Epidermal melanocyte (primary cell): ENCODE measurements around the gene CCR1.
"Not testable (repeated sequence)": the region's sequence is repeated elsewhere in the genome, so short reads cannot be mapped to it uniquely, and the experiment has no call there.

Experiments used
- DNase-seq: peaks from one replicate; pipeline ENCODE4 v3.0.0; 2011; ENCODE audit warnings: low spot score; ENCODE audit not compliant: insufficient read length

CCR1 gene

GRCh38 chr3:46212101-46212500 is 4.0 kb upstream of the CCR1 start:
- DNase-seq = no peak

- no peak for DNase-seq
These were observed 1.8 kb upstream of the CCR1 start for GRCh38 chr3:46209746-46210470.

GRCh38 chr3:46209053-46209452 is 940 bp upstream of the CCR1 start:
- DNase-seq = no peak

GRCh38 chr3:46207514-46207913 is 599 bp downstream of the CCR1 start:
- not testable (repeated sequence) for DNase-seq

- no peak for DNase-seq
These were observed 1.7 kb downstream of the CCR1 start for GRCh38 chr3:46206282-46207015.

- DNase-seq = no peak
These were observed 2.7 kb downstream of the CCR1 start for GRCh38 chr3:46205286-46205960.

GRCh38 chr3:46203681-46204080 is 4.4 kb downstream of the CCR1 start:
- DNase-seq = no peak

GRCh38 chr3:46202535-46202934 is 5.6 kb downstream of the CCR1 start:
- no peak for DNase-seq

GRCh38 chr3:46200790-46201189 is 7.3 kb downstream of the CCR1 start:
- DNase-seq = no peak

- DNase-seq = no peak
These were observed 7.9 kb downstream of the CCR1 start for GRCh38 chr3:46200211-46200610.

GRCh38 chr3:46196261-46196957 is 11.7 kb downstream of the CCR1 start:
- no peak for DNase-seq

GRCh38 chr3:46194868-46195553 is 13.1 kb downstream of the CCR1 start:
- DNase-seq = no peak

- no peak for DNase-seq
These were observed 14.7 kb downstream of the CCR1 start for GRCh38 chr3:46193436-46193835.

- no peak for DNase-seq
These were observed 15.2 kb downstream of the CCR1 start for GRCh38 chr3:46192939-46193338.

GRCh38 chr3:46191730-46192129 is 16.4 kb downstream of the CCR1 start:
- no peak for DNase-seq

- no peak for DNase-seq
These were observed 19.4 kb downstream of the CCR1 start for GRCh38 chr3:46188708-46189107.

GRCh38 chr3:46187876-46188275 is 20.2 kb downstream of the CCR1 start:
- no peak for DNase-seq

GRCh38 chr3:46187341-46187700 is 20.8 kb downstream of the CCR1 start:
- no peak for DNase-seq

GRCh38 chr3:46186471-46187340 is 21.4 kb downstream of the CCR1 start:
- no peak for DNase-seq

- DNase-seq = no peak
These were observed 23.6 kb downstream of the CCR1 start for GRCh38 chr3:46184469-46184868.
